HEK293 (cell line): ENCODE results near the gene CDKL5.

ENCODE experiments used
- REST ChIP-seq: fragments of 450-650 bp; formaldehyde crosslinking; IDR thresholded peaks from 2 replicates; pipeline ENCODE4 v1.5.1; 2016; ENCODE audit warnings: missing biosample characterization, missing genetic modification characterization
- ZNF121 ChIP-seq: fragments of 450-650 bp; formaldehyde crosslinking; IDR thresholded peaks from 2 replicates; pipeline ENCODE4 v1.5.1; 2016; ENCODE audit warnings: missing biosample characterization, missing genetic modification characterization

- TF ChIP-seq ZNF121 (tag by site-specific recombination): no peak
- TF ChIP-seq REST (tag by site-specific recombination): no peak
These were observed 154.1 kb downstream of the CDKL5 start for GRCh38 chrX:18579495-18579894.
